ENCODE data around the gene FAM9B. TPM values are rescaled to one million over a fixed set of nuclear protein-coding genes. Genes with fewer than 3 reads are reported as not detected.

Gene FAM9B
- not detected for total RNA-seq

DNA sequence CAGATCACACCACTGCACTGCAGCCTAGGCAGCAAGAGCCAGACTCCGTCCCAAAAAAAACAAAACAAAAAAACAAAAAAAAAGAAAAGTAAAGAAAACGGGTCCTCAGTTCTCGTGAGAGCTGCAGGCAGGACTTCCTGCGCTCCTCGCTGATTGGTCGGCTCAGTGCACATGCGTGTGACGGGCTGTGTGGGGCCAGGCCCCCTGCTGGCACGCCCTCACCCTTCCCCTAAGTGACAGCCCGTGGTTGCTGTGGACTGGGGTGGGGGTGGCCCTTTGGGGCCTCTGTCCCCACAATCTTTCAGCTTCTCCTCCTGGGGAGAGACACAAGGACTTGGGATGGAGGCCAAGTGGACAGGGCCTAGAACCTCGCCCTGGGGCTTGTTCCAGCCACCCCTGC, at the start of gene FAM9B:
TSS of gene FAM9B (minus strand) at position 139 of the 400 bp plus-strand sequence. CDS start 1,141 bp downstream, outside the sequence.
- intact Hi-C loops (cut with micrococcal nuclease): no loop called here
- Mint-ChIP-seq H3K36me3 (ENCODE audit: low read depth) (no peaks in the 10 kb centered on the region), H3K9me3 (no peaks in the 10 kb centered on the region), H3K4me3 (no peak within 1 kb of the TSS), H3K27me3 (ENCODE audit: low read depth) (no peaks in the 10 kb centered on the region), H3K4me1 (ENCODE audit: low read depth) (no peaks in the 10 kb centered on the region), H3K27ac (no peak within 1 kb of the TSS)
- DNase-seq: no peak
- CTCF ChIA-PET: no interaction called here

DNA sequence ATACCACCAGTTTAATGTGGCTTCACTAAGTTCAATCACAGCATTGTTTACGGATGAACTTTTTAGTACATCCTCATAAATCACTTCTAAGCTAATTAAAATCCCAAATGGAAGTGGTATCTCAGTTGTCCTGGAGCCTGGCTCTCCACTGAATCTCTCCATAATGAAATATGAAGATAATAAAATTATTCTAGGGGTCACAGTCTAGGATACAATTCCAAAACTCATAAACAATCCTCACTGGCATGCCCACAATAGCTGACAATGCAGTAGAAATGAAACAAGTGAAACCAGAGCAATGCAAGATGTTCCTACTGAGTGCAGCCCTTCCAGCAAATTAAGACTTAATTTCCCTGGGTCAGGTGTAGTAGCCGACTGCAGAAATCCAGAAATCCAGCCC, 47.3 kb upstream of the FAM9B start:
- Mint-ChIP-seq H3K9me3 (no peaks in the 10 kb centered on the region), H3K4me1 (ENCODE audit: low read depth) (no peaks in the 10 kb centered on the region), H3K4me3 (no peak overlapping the region), H3K27me3 (ENCODE audit: low read depth) (no peaks in the 10 kb centered on the region), H3K27ac (no peak overlapping the region), H3K36me3 (ENCODE audit: low read depth) (no peaks in the 10 kb centered on the region)
- CTCF ChIA-PET: no interaction called here
- intact Hi-C loops (cut with micrococcal nuclease): no loop called here
- no peak for DNase-seq

DNA sequence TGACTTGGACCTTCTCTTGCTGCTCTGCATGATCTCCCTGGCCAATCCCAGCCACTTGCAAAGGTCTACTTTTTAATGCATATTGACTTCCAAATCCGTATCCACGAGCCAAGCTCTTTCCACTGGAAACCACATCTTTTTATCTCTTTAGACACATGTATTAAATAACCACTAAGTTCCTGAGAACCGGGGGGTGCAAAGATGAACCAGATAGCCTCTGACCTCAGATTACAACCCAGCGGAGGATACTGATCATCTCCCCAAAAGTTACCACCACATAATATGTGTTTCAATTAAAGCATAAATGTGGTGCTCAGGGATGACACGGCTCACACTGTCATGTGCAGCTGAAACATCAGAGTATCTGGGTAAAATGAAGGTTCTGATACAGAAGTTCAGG, 40.4 kb upstream of the FAM9B start:
- no peak for DNase-seq
- H3K36me3 Mint-ChIP-seq (ENCODE audit: low read depth): no peaks in the 10 kb centered on the region
- no peak overlapping the region for H3K4me3 Mint-ChIP-seq
- H3K4me1 Mint-ChIP-seq (ENCODE audit: low read depth): no peaks in the 10 kb centered on the region
- no peaks in the 10 kb centered on the region for H3K9me3 Mint-ChIP-seq
- CTCF ChIA-PET: no interaction called here
- H3K27ac Mint-ChIP-seq: no peak overlapping the region
- intact Hi-C loops (cut with micrococcal nuclease): no loop called here
- H3K27me3 Mint-ChIP-seq (ENCODE audit: low read depth): no peaks in the 10 kb centered on the region

DNA sequence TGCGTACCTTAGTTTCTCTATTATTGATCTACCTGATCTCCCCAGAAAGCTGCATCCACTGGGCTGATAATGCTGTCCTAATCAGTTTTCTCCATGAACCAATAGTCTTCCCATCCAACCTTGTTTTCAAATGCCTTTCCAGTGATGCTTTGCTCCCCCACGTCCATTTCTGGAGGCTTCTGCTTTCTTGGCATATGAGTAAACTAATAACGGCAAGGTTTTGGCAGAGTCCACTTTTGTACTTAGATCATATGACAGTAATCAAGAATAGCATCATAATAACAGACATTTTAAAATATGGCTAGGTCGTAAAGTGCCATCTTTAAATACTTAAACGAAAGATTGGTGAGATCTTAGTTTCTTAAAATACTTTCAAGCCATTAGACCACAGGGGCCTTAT, 38.4 kb upstream of the FAM9B start:
- Mint-ChIP-seq H3K27ac (no peak overlapping the region), H3K27me3 (ENCODE audit: low read depth) (no peaks in the 10 kb centered on the region), H3K36me3 (ENCODE audit: low read depth) (no peaks in the 10 kb centered on the region), H3K9me3 (no peaks in the 10 kb centered on the region), H3K4me1 (ENCODE audit: low read depth) (no peaks in the 10 kb centered on the region), H3K4me3 (no peak overlapping the region)
- CTCF ChIA-PET: no interaction called here
- intact Hi-C loops (cut with micrococcal nuclease): no loop called here
- no peak for DNase-seq

DNA sequence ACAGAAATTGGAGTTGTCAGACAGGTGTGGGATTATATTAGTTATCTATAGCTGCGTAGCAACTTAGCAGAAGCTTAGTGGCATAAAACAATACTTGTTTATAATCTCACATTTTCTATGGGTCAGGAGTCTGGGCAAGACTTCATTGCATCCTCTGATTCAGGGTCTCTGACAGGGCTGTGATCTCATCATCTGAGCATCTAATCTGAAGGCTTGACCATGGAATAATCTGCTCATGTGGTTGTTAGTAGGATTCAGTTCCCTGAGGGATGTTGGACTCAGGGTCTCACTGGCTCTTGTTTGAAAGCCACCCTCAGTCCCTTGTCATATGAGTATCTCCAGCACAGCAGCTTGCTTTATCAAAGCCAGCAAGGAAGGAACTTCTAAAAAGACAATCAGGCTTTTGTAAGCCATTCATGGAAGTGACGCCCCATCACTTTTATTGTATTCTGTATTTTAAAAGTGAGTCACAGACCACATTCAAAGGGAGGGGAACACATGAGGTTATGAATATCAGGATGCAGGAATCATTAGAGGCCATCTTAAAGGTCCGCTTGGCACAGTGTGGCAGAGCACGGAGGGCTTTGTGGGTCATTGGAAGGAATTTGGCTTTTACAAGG, 37.2 kb upstream of the FAM9B start:
- no peaks in the 10 kb centered on the region for H3K27me3 Mint-ChIP-seq (ENCODE audit: low read depth)
- H3K4me3 Mint-ChIP-seq: no peak overlapping the region
- H3K27ac Mint-ChIP-seq: no peak overlapping the region
- no peaks in the 10 kb centered on the region for H3K4me1 Mint-ChIP-seq (ENCODE audit: low read depth)
- no peaks in the 10 kb centered on the region for H3K36me3 Mint-ChIP-seq (ENCODE audit: low read depth)
- DNase-seq: no peak
- no peaks in the 10 kb centered on the region for H3K9me3 Mint-ChIP-seq
- CTCF ChIA-PET: no interaction called here
- intact Hi-C loops (cut with micrococcal nuclease): no loop called here

DNA sequence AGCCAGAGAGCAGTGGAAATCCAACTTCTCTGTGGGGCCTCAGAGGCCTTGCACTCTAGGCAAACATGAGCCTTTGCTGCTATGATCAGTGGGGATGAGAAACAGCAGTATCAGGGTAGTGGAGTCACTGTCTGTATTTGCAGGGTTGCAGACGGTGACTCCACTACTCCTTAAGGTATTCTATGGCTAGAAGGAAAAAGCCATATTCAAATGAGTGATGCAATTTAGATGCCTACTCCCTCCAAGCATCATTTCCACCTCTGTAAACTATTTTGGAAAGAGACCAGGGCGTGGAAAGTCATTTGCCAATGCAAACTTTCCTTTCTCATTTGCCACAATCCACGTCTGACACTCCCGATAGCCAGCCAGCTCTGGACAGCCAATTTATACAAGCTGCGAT, 35.6 kb upstream of the FAM9B start:
- CTCF ChIA-PET: no interaction called here
- no peaks in the 10 kb centered on the region for H3K27me3 Mint-ChIP-seq (ENCODE audit: low read depth)
- H3K9me3 Mint-ChIP-seq: no peaks in the 10 kb centered on the region
- intact Hi-C loops (cut with micrococcal nuclease): no loop called here
- no peak overlapping the region for H3K27ac Mint-ChIP-seq
- no peak overlapping the region for H3K4me3 Mint-ChIP-seq
- H3K36me3 Mint-ChIP-seq (ENCODE audit: low read depth): no peaks in the 10 kb centered on the region
- no peaks in the 10 kb centered on the region for H3K4me1 Mint-ChIP-seq (ENCODE audit: low read depth)
- DNase-seq: no peak

DNA sequence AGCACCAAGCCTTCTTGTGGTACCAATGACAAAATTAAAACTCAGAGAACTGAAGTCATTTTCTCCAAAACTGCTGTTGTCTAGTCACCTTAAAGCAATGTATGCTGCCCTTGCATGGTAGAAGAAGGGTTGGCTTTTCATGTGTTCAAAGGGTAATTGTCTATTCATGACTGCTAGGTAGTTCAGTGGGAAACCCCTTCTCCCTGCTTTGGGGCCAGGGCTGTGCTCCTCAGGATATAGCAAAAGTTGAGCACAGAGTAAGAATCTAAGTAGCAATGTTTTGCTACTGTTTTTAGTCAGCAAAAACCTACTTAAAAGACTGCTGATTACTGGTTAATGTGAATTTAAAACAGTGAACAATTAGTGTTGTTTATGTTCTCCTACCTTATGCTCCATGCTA, 30.8 kb upstream of the FAM9B start:
- DNase-seq: peak; percentile 20
- CTCF ChIA-PET: no interaction called here

DNA sequence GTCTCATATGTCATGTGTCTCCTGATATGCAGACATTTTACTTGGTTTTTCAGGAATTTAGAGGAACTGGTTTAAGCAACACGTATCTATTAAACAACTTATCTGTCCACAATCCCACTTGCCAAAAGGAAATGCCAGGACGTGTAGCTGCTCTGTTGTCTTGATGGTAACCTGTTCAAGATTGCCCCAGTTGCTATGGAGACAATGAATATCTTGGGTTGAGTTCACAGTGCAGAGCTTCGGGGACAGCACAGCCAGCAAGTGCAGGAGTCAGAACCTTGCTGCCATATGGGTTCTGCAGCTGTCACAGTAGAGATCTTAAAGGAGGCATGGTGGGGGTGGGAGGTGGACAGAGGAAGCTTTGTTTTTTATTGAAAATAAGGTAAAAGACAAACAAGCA, 28.7 kb upstream of the FAM9B start:
- CTCF ChIA-PET: interaction anchor here (0.8 kb wide), 1 partner anchor 288 kb away, joined by 3 read pairs; no protein-coding TSS in a partner anchor
- intact Hi-C loops (cut with micrococcal nuclease): no loop called here
- Mint-ChIP-seq H3K27ac (no peak overlapping the region), H3K9me3 (no peaks in the 10 kb centered on the region), H3K4me3 (no peak overlapping the region), H3K4me1 (ENCODE audit: low read depth) (no peaks in the 10 kb centered on the region), H3K27me3 (ENCODE audit: low read depth) (no peaks in the 10 kb centered on the region), H3K36me3 (ENCODE audit: low read depth) (no peaks in the 10 kb centered on the region)
- no peak for DNase-seq

More for the DNA sequence above, 30.8 kb upstream of the FAM9B start:
- Mint-ChIP-seq H3K4me1 (ENCODE audit: low read depth) (no peaks in the 10 kb centered on the region), H3K9me3 (no peaks in the 10 kb centered on the region), H3K36me3 (ENCODE audit: low read depth) (no peaks in the 10 kb centered on the region), H3K27me3 (ENCODE audit: low read depth) (no peaks in the 10 kb centered on the region), H3K4me3 (no peak overlapping the region), H3K27ac (no peak overlapping the region)
- intact Hi-C loops (cut with micrococcal nuclease): no loop called here

DNA sequence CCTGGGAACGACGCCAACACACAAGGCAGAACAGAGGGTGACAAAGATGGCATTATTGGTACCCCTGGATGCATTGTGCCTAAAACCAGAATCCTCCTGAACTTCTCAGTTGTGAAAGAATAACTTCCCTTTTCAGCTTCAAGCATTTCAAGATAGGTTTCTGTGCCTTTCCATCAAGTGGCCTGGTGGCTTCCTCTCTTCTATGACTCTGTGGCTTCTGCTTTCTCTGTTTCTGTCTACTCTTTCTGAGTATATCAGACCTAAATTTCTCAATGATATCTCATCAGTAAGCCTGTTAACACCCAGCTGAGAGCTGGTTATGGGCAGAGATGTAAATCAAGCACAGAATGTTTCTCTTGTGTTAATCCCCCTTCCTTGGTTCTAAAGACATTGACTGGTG, 21.4 kb upstream of the FAM9B start:
- Mint-ChIP-seq H3K4me3 (no peak overlapping the region), H3K9me3 (no peaks in the 10 kb centered on the region)
- intact Hi-C loops (cut with micrococcal nuclease): loop anchor here (10.0 kb wide), 1 partner anchor 649 kb away; no protein-coding TSS in a partner anchor

DNA sequence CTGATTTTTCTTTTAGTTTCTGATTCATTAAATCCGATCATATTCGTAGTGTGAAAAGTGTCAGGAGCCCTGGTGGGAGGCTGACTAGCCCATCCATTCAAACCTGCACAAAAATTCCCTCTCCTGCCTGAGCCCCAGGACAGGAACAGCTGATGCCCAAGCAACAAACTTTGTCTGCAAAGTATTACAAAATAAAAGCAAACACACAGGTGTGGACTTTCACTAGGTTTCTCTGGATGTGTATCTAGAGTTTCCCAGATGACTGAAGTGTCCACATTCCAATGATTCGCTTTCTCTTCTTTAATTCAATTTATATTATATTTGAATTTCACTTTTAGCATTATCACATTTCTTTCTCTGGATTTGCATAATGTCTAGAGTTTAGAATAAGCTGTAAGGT, 18.2 kb upstream of the FAM9B start:
- H3K27ac Mint-ChIP-seq: no peak overlapping the region
- H3K9me3 Mint-ChIP-seq: no peaks in the 10 kb centered on the region
- no peaks in the 10 kb centered on the region for H3K4me1 Mint-ChIP-seq (ENCODE audit: low read depth)
- CTCF ChIA-PET: no interaction called here
- no peak overlapping the region for H3K4me3 Mint-ChIP-seq
- DNase-seq: no peak
- intact Hi-C loops (cut with micrococcal nuclease): loop anchor here (10.0 kb wide), 1 partner anchor 653 kb away; no protein-coding TSS in a partner anchor
- H3K36me3 Mint-ChIP-seq (ENCODE audit: low read depth): no peaks in the 10 kb centered on the region
- H3K27me3 Mint-ChIP-seq (ENCODE audit: low read depth): no peaks in the 10 kb centered on the region

More for the DNA sequence above, 21.4 kb upstream of the FAM9B start:
- no peaks in the 10 kb centered on the region for H3K36me3 Mint-ChIP-seq (ENCODE audit: low read depth)
- H3K4me1 Mint-ChIP-seq (ENCODE audit: low read depth): no peaks in the 10 kb centered on the region
- H3K27me3 Mint-ChIP-seq (ENCODE audit: low read depth): no peaks in the 10 kb centered on the region
- H3K27ac Mint-ChIP-seq: no peak overlapping the region
- DNase-seq: no peak
- CTCF ChIA-PET: no interaction called here

DNA sequence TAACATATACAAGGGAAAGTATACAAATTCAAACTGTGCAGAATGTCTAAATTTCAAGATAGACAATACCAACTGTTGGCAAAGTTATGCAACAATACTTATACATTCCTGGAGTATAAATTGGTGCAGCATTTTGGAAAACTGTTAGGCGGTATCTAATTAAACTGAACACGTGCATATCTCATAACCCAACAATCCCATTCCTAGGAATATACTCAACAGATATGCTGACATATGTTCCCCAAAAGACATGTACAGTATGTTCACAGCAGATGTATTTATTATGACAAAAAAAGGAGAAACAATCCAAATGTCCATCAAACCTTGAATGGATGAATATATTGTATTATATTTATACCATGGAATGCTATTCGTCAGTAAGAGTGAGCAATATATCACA, 16.4 kb upstream of the FAM9B start:
- intact Hi-C loops (cut with micrococcal nuclease): loop anchor here (10.0 kb wide), 1 partner anchor 654 kb away; no protein-coding TSS in a partner anchor

DNA sequence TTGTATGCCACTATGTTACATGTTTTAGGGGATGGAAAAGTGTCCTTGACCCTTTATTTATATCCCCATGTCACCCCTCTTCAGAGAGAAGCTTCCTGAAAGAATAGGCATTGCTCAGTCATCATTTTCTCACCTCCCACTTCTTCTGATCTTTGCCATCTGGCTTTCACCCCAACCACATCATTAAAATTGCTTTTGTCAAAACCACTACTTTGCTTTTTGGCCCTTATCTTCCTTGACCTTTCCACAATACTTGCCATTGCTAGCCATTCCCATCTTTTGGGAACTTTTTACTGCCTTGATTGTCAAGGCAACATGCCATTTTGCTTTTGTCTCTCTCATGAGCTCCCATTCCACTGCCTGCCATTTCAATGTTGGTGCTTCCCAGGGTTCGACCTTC, 14.9 kb upstream of the FAM9B start:
- no peak for DNase-seq
- Mint-ChIP-seq H3K4me1 (ENCODE audit: low read depth) (no peaks in the 10 kb centered on the region), H3K4me3 (no peak overlapping the region), H3K27ac (no peak overlapping the region), H3K27me3 (ENCODE audit: low read depth) (no peaks in the 10 kb centered on the region), H3K9me3 (no peaks in the 10 kb centered on the region), H3K36me3 (ENCODE audit: low read depth) (no peaks in the 10 kb centered on the region)
- intact Hi-C loops (cut with micrococcal nuclease): no loop called here
- CTCF ChIA-PET: no interaction called here

More for the DNA sequence above, 16.4 kb upstream of the FAM9B start:
- Mint-ChIP-seq H3K4me3 (no peak overlapping the region), H3K9me3 (no peaks in the 10 kb centered on the region), H3K27ac (no peak overlapping the region), H3K27me3 (ENCODE audit: low read depth) (no peaks in the 10 kb centered on the region), H3K4me1 (ENCODE audit: low read depth) (no peaks in the 10 kb centered on the region), H3K36me3 (ENCODE audit: low read depth) (no peaks in the 10 kb centered on the region)
- CTCF ChIA-PET: no interaction called here
- no peak for DNase-seq

DNA sequence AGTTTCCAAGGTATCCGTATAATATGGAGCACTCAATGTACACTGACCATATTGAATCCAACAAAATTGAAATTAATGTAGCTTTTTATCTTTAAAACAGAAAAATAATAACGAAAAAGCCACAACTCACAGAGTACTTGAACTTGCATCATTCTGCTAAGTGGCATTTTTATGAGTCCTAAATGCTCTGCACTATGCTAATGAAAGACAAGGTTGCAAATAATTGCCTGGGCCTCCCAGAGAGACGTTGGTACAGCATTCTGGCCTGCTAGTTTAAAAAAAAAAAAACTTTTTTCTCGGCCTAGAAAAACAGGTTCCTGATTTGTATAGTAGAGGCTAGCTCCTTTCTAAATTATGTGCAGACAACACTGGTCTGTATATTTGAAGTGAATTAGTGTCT, 4.3 kb upstream of the FAM9B start:
- intact Hi-C loops (cut with micrococcal nuclease): no loop called here
- H3K36me3 Mint-ChIP-seq (ENCODE audit: low read depth): no peaks in the 10 kb centered on the region
- no peak overlapping the region for H3K4me3 Mint-ChIP-seq
- no peaks in the 10 kb centered on the region for H3K4me1 Mint-ChIP-seq (ENCODE audit: low read depth)
- DNase-seq: no peak
- H3K27me3 Mint-ChIP-seq (ENCODE audit: low read depth): no peaks in the 10 kb centered on the region
- CTCF ChIA-PET: no interaction called here
- no peak overlapping the region for H3K27ac Mint-ChIP-seq
- peaks cover 2% of the 10 kb centered on the region for H3K9me3 Mint-ChIP-seq
